ENCODE data around the gene CEP85L. TPM values are rescaled to one million over a fixed set of nuclear protein-coding genes. Genes with fewer than 3 reads are reported as not detected.

Gene CEP85L
- total and polyA plus RNA-seq, 10 of the 15 experiments (the other 5 are each of a cell fraction or from before 2014, with no cell fraction given) = 1.8 to 10.9 (median 7.1) TPM

GRCh38 chr6:118625833-118626232 is 25.6 kb downstream of the CEP85L start (continued):
- no peak for TF ChIP-seq ZBTB40 (IDR thresholded peaks at IDR 0.05; ENCODE audit: borderline replicate concordance)
- no peak for TF ChIP-seq E2F4 (IDR thresholded peaks at IDR 0.05; ENCODE audit: low read depth, low read length)
- TF ChIP-seq CHD4 (IDR thresholded peaks at IDR 0.05) = no peak
- no peak for TF ChIP-seq KAT2A (conservative IDR thresholded peaks at IDR 0.05; ENCODE audit: control insufficient read depth, low read depth, low read length)
- TF ChIP-seq NBN (IDR thresholded peaks at IDR 0.05) = no peak
- TF ChIP-seq RCOR1 (conservative IDR thresholded peaks at IDR 0.05; ENCODE audit: low read depth, low read length) = no peak
- TF ChIP-seq ASH2L (IDR thresholded peaks at IDR 0.05; ENCODE audit: borderline replicate concordance, low read depth) = no peak
- TF ChIP-seq MAX (IDR thresholded peaks at IDR 0.05; ENCODE audit: low read depth, low read length) = no peak
- no peak for TF ChIP-seq GABPA (IDR thresholded peaks at IDR 0.05; ENCODE audit: low read depth)
- TF ChIP-seq RELA (IDR thresholded peaks at IDR 0.05; ENCODE audit: borderline replicate concordance, partially characterized antibody) = no peak
- no peak for TF ChIP-seq JUNB (IDR thresholded peaks at IDR 0.05)
- no peak for TF ChIP-seq BRCA1 (IDR thresholded peaks at IDR 0.05; ENCODE audit: low read depth, low read length)
- no peak for TF ChIP-seq PKNOX1 (IDR thresholded peaks at IDR 0.05)

All from GM12878 (cell line).